ENCODE measurements around the gene ADD1. TPM values are rescaled to one million over a fixed set of nuclear protein-coding genes. Genes with fewer than 3 reads are reported as not detected.

ADD1 gene
- total and polyA plus RNA-seq, 2 of the 13 experiments (the other 11 are each of a cell fraction or from before 2014, with no cell fraction given) = 73.9 to 122 TPM

- TF ChIP-seq, protein P1, sequence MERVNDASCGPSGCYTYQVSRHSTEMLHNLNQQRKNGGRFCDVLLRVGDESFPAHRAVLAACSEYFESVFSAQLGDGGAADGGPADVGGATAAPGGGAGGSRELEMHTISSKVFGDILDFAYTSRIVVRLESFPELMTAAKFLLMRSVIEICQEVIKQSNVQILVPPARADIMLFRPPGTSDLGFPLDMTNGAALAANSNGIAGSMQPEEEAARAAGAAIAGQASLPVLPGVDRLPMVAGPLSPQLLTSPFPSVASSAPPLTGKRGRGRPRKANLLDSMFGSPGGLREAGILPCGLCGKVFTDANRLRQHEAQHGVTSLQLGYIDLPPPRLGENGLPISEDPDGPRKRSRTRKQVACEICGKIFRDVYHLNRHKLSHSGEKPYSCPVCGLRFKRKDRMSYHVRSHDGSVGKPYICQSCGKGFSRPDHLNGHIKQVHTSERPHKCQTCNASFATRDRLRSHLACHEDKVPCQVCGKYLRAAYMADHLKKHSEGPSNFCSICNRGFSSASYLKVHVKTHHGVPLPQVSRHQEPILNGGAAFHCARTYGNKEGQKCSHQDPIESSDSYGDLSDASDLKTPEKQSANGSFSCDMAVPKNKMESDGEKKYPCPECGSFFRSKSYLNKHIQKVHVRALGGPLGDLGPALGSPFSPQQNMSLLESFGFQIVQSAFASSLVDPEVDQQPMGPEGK (CRISPR knock-in tag; IDR thresholded peaks at IDR 0.05) = peak; percentile 93
- TF ChIP-seq BORCS8-MEF2B (CRISPR knock-in tag; IDR thresholded peaks at IDR 0.05) (peak; percentile 83), RBM22 (optimal IDR thresholded peaks at IDR 0.05; ENCODE audit: low read length) (peak; percentile 95), ZMYM4 (CRISPR knock-in tag; IDR thresholded peaks at IDR 0.05) (no peak), ZNF510 (CRISPR knock-in tag; IDR thresholded peaks at IDR 0.05; ENCODE audit: low read depth) (no peak), ZNF451 (CRISPR knock-in tag; IDR thresholded peaks at IDR 0.05) (peak; percentile 75; the same call in 1 of the 2 replicates), SIX1 (CRISPR knock-in tag; IDR thresholded peaks at IDR 0.05; ENCODE audit: borderline replicate concordance) (no peak), KLF6 (CRISPR knock-in tag; IDR thresholded peaks at IDR 0.05) (peak; percentile 44; the same call in 1 of the 2 replicates), TFE3 (CRISPR knock-in tag; IDR thresholded peaks at IDR 0.05) (peak; percentile 72), HMG20A (CRISPR knock-in tag; IDR thresholded peaks at IDR 0.05; ENCODE audit: borderline replicate concordance) (peak; percentile 87; the same call in 1 of the 2 replicates), AFF4 (CRISPR knock-in tag; IDR thresholded peaks at IDR 0.05) (no peak), ZFP90 (CRISPR knock-in tag; IDR thresholded peaks at IDR 0.05; ENCODE audit: borderline replicate concordance) (peak; percentile 62; the same call in 1 of the 2 replicates)
- TF ChIP-seq, protein P2, sequence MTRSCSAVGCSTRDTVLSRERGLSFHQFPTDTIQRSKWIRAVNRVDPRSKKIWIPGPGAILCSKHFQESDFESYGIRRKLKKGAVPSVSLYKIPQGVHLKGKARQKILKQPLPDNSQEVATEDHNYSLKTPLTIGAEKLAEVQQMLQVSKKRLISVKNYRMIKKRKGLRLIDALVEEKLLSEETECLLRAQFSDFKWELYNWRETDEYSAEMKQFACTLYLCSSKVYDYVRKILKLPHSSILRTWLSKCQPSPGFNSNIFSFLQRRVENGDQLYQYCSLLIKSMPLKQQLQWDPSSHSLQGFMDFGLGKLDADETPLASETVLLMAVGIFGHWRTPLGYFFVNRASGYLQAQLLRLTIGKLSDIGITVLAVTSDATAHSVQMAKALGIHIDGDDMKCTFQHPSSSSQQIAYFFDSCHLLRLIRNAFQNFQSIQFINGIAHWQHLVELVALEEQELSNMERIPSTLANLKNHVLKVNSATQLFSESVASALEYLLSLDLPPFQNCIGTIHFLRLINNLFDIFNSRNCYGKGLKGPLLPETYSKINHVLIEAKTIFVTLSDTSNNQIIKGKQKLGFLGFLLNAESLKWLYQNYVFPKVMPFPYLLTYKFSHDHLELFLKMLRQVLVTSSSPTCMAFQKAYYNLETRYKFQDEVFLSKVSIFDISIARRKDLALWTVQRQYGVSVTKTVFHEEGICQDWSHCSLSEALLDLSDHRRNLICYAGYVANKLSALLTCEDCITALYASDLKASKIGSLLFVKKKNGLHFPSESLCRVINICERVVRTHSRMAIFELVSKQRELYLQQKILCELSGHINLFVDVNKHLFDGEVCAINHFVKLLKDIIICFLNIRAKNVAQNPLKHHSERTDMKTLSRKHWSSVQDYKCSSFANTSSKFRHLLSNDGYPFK (CRISPR knock-in tag; IDR thresholded peaks at IDR 0.05; ENCODE audit: borderline replicate concordance) = peak; percentile 70; the same call in 1 of the 2 replicates
- TF ChIP-seq, protein P3, sequence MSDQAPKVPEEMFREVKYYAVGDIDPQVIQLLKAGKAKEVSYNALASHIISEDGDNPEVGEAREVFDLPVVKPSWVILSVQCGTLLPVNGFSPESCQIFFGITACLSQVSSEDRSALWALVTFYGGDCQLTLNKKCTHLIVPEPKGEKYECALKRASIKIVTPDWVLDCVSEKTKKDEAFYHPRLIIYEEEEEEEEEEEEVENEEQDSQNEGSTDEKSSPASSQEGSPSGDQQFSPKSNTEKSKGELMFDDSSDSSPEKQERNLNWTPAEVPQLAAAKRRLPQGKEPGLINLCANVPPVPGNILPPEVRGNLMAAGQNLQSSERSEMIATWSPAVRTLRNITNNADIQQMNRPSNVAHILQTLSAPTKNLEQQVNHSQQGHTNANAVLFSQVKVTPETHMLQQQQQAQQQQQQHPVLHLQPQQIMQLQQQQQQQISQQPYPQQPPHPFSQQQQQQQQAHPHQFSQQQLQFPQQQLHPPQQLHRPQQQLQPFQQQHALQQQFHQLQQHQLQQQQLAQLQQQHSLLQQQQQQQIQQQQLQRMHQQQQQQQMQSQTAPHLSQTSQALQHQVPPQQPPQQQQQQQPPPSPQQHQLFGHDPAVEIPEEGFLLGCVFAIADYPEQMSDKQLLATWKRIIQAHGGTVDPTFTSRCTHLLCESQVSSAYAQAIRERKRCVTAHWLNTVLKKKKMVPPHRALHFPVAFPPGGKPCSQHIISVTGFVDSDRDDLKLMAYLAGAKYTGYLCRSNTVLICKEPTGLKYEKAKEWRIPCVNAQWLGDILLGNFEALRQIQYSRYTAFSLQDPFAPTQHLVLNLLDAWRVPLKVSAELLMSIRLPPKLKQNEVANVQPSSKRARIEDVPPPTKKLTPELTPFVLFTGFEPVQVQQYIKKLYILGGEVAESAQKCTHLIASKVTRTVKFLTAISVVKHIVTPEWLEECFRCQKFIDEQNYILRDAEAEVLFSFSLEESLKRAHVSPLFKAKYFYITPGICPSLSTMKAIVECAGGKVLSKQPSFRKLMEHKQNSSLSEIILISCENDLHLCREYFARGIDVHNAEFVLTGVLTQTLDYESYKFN (CRISPR knock-in tag; conservative IDR thresholded peaks at IDR 0.05) = peak; percentile 87
Observed at GRCh38 chr4:2937146-2937857, 93.7 kb downstream of the ADD1 start (continued).
